HG03342 (cell line): ENCODE results near the gene SPESP1.
"Not testable (repeated sequence)": the region's sequence is repeated elsewhere in the genome, so short reads cannot be mapped to it uniquely, and the experiment has no call there.

Source experiments
- ATAC-seq: cut with Tn5 transposase; IDR thresholded peaks from one replicate; pipeline ENCODE4 v1.9.1; 2021; ENCODE audit warnings: mild to moderate bottlenecking, moderate library complexity; ENCODE audit not compliant: unreplicated experiment

Gene SPESP1

DNA sequence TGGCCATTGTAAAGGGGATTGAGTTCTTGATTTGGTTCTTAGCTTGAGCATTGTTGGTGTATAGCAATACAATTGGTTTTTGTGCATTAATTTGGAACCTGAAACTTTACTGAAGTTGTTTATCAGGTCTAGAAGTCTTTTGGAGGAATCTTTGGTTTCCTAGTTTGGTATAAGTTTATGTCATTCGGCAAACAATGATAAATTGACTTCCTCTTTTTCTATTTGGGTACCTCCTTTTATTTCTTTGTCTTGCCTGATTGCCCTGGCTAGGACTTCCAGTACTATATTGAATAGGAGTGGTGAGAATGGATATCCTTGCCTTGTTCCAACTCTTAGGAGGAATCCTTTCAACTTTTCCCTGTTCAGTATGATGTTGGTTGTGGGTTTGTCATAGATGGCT is 32.1 kb downstream of the SPESP1 start:
- ATAC-seq, result no peak

DNA sequence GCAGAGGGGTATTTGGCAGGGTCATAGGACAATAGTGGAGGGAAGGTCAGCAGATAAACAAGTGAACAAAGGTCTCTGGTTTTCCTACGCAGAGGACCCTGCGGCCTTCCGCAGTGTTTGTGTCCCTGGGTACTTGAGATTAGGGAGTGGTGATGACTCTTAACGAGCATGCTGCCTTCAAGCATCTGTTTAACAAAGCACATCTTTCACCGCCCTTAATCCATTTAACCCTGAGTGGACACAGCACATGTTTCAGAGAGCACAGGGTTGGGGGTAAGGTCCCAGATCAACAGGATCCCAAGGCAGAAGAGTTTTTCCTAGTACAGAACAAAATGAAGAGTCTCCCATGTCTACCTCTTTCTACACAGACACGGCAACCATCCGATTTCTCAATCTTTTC is 33.4 kb downstream of the SPESP1 start:
- ATAC-seq, result not testable (repeated sequence)

DNA sequence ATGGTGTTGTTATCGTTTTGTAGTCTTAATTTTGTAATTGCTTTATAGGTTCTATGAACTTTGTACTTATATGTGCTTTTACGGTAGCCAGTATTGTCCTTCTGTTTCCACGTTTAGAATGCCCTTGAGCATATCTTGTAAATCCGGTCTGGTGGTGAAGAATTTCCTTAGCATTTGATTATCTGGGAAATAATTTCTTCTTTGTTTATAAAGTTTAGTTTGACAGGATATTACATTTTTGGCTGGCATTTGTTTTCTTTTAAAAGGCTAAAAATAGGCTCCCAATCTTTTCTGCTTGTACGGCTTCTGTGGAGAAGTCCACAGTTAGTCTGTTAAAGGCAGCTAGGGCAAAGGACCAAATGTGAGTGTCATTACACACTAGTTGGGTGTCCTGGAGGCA is 36.7 kb downstream of the SPESP1 start:
- no peak for ATAC-seq

DNA sequence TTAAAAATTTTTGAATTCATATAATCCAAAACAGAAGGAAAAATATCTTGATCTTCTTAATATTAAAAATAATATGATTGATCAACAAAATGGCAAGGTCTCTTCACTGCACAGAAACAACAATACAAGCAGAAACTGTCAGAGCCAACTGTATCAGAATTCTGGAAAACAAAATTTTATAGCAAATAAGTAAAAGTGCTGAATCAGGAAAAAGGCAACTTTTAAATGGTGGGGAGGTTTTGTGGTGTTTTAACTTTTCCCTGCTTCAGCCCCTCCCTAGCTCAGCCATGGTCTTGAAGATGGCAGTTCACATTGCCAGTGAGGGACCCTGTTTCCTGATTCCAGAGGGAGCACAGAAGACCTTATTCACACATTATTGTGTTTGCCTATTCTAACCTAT is 37.6 kb downstream of the SPESP1 start:
- no peak for ATAC-seq

DNA sequence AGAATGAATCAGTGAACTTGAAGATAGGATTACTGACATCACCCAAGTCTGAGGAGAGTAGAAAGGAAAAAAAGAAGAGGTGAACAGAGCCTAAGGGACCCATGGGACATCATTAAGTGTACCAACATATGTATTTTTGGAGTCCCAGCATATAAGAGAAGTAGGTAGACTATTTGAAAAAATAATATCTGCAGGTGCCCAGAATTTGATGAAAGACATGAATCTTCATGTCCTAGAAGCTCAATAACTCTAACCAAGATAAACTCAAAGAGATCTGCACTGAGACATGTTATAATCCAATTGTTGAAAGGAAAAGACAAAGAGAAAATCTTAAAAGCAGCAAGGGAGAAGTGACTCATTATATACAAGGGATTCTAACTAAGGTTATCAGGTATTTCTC is 39.0 kb downstream of the SPESP1 start:
- no peak for ATAC-seq

DNA sequence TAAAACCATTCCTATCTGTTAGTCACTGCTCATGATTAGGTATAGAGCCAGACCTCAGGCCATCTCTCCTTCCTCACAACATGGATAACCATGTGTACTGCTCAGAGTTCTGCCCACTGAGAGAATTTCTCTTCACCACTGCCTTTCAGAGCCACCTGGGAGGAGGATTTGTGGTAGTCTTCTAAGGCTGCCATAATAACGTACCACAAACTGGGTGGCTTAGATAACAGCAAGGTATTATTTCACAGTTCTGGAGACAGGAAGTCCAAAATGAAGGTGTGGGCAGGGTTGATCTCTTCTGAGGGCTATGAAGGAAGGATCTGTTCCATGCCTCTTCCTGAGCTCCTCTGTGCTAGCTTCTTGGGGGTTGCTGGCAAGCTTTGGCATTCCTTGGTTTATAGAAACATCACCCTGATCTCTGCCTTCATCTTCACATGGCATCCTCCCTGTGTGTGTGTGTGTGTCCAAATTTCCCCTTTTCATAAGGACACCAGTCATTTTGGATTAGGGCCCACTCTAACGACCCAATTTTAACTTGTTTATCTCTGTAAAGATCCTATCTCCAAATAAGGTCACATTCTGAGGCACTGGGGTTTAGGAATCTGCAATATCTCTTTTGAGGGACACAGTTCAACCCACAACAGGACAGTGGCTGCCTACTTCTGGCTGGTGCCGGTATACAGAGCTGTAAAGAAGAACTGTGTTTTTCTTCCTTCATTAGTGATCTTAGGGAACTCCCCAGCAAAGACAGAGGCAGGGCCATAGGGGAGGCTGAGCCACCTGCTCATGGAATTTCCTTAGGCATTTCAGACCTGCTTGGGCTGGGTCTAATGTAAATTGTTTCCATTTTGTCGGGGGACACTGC is 42.1 kb downstream of the SPESP1 start:
- no peak for ATAC-seq

DNA sequence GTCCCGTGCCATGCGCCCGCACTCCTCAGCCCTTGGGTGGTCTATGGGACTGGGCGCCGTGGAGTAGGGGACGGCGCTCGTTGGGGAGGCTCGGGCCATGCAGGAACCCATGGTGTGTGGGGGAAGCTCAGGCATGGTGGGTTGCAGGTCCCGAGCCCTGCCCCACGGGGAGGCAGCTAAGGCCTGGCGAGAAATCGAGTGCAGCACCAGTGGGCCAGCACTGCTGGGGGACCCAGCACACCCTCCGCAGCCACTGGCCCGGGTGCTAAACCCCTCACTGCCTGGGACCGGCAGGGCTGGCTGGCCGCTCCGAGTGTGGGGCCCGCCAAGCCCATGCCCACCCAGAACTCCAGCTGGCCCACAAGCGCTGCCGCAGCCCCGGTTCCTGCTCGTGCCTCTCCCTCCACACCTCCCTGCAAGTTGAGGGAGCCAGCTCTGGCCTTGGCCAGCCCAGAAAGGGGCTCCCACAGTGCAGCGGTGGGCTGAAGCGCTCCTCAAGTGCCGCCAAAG is 45.4 kb downstream of the SPESP1 start:
- ATAC-seq, result not testable (repeated sequence)

DNA sequence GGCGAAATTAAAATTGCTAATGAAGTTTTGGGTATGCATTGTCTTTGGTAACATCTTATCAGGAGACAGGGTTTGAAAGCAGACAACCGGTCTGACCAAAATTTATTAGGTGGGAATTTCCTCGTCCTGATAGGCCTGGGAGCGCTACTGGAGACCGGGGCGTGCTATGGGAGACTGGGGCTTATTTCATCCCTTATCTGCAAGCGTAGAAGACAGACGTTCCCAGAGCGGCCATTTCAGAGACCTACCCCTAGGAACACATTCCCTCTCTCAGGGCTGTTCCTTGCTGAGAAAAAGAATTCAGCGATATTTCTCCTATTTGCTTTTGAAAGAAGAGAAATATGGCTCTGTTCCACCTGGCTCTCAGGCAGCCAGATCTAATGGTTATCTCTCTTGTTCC is 47.1 kb downstream of the SPESP1 start:
- not testable (repeated sequence) for ATAC-seq

DNA sequence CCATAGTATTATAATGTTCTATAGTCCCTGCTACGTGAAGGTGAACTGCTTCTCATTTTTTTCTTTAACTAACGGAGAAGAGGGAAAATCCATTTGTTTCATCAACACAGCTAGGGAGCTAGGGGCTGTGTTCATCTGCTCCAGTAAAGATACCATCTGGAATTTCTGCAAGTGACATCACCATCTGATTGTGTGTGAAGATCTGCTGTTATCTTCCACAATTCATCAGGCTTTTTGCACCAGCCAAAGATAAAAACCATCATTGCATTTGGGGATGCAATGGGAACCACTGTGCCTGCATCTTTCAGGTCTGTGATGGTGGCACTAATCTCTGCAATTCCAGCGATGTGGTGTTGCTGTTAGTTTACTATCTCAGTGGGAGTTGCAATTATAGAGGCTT is 48.7 kb downstream of the SPESP1 start:
- ATAC-seq, result no peak

DNA sequence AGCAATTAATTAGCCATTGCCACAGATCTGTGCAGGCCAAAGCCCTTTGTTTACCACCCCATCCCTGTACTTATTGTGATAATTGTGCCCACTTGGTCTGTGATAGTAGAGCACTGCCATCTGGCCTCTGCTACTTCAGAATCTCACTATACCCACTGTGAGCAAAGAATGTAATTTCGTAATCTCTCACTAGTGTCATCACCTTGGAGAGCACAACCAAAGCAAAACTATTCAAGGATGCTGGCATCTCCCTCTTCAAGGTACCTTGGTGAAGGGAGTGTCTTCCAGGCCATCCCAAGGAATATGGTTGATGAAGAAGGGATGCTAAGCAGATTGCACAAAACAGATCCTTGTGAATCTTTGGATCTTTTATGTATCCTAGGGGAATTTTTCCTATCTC is 49.5 kb downstream of the SPESP1 start:
- no peak for ATAC-seq

DNA sequence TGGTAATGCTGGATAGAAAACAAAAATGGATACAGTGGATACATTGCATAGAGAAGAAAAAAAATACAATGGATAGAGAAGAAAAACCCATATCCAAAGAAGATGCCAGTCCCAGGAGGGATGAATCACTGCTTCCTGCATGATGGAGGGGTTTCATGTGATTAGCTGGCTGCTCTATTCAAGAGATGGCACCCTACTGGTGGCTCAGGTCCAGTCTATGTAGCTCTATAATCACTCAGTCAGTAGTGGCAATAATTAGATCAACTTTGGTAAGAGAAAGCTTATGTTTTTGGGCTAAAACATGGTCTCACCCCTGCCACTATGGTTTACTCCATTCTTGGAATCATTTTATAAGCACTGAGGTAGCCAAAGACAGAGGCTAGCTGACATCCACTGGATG is 50.5 kb downstream of the SPESP1 start:
- no peak for ATAC-seq

DNA sequence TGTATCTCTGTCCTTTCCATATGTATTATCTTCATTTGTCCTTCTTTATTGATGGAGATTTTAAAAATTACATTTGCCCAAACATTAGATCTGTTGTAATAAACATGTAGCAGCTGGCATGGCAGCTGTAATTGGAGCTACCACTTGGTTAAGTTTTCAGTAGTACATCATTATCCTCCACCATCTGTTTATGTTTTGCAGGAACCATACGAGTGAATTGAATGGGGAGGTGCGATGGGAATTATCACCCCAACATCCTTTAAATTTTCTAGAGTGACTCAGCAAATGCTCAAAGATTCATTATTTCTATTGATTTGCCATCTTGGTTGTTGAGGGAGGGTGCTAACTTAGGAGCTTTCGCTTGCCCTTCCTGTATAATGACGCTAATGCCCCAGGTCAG is 51.6 kb downstream of the SPESP1 start:
- ATAC-seq, result no peak

DNA sequence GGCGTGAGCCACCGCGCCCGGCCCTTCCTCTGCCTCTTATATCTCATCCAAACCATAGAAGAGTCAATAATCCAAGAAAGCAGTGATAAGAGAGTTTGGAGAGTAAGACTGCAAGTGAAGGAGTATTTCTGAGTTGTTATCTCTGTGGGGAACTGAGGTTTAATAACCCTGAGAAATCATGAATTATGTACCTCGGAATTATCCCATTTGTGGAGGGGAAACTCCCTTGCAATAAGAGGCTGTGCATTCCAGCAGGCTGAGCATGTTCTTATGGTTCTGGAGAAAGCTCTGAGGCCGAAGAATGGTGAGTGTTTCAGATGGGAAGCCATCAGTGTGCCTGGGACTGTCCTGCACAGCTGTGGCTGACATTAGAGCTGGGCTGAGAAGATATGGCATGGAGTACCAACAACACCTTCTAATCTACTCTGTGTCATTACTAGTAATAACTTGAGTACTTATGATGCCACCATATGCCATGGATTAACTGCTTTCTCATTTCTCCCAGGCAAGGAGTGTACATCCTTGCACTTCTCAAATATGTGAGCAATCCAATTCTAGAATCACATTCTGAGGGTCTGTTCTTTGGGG is 52.7 kb downstream of the SPESP1 start:
- no peak for ATAC-seq

DNA sequence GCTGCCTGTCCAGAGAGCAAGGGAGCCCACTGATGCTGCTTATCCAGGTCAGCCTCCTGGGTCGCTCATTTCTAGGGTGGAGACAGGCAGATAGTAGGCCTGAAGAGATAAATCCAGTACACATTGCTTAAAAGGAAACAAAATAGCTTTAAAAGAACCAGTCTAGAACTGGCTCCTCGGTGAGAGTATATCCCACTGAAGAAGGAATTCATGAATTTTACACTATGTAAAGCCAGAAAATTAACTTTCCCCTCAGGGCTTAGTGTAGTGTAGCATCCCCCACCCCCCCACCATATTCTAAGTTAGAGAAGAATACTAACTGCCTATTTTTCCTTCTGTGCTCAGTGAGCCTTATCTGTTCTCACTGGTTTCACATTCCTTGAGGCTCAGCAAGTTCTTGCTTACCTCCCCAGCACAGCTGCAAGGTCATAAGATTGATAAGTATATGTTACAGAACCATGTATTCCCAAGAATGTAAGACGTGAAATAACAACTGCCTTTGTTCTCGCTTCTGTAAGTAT is 53.7 kb downstream of the SPESP1 start:
- ATAC-seq, result no peak

DNA sequence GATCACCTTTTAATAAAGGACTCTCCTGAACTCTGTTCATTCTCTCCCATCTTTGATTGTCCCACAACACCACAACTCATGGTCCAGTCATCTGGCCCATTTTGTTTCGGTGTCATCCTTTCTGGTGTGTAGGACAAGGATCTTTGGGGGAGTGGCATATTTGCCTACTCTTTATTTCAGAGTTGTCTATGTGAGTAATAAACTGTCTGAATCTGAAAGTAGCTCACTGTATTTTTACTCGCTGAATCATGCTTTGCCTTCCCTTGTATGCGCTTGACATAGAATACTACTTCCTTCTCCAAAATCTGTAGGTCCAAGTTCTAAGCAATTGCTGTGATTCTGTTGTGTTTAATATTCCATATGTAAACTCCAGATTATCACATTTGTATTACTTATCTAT is 54.3 kb downstream of the SPESP1 start:
- ATAC-seq, result no peak

DNA sequence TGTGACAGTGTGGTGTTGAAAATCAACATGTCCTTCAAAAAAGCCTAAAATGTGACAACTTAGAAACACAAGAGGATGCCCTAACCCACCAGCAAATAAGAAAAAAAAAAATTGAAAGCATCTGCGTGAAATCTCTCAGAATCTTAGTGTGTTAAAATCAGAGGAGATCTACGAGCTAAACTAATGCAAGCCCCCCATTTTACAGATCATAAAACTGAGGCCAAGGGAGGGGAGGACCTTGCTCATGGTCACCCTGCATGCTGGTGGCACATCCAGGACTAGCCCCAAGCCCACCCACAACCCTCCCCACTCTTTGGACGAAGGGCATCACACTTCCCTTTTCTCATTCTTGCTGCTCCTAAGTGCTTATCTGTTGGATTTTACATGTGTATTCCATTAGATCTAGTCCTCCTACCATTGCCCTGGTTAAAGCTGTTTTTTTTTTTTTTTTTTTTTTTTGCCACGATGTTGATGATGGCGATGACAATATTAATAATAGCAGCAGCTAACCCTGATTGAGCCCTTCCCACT is 55.1 kb downstream of the SPESP1 start:
- no peak for ATAC-seq

DNA sequence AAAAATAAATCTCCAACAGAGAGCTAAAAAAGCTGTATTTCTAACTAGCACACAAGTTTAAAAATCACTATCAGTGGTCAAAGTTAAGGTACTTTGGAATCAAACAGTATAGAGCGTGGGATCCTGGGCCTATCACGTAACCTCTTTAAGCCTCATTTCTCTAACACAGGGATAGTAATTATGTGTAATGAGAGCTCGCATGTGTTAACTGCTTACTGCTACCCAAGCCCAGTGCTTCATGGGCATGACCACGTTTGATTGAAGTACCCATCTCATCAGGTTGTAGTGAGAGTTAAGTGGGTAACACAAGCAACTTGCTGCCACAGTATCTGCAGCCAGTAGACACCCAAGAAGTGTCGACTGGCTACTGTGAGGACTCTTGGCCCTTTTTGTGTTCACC is 56.0 kb downstream of the SPESP1 start:
- ATAC-seq, result no peak

DNA sequence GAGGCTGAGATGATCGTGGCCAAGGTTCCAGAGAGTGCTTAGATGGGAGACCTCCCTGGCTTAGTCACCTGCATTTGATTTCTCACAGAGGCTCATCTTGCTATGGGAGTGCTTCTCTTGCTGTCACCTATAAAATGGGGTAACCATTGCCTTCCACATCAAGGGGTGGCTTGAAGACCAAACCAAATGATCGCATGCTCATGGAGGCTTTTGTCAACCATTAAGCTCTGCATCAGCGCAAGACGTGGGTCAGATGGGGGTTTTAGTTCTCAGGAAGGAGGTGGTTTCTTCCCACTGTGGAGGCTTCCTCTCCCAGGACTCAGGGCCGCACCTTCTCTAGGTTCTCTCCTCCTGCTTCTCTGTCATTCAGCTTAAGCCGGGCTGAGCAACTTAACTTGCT is 56.8 kb downstream of the SPESP1 start:
- no peak for ATAC-seq

DNA sequence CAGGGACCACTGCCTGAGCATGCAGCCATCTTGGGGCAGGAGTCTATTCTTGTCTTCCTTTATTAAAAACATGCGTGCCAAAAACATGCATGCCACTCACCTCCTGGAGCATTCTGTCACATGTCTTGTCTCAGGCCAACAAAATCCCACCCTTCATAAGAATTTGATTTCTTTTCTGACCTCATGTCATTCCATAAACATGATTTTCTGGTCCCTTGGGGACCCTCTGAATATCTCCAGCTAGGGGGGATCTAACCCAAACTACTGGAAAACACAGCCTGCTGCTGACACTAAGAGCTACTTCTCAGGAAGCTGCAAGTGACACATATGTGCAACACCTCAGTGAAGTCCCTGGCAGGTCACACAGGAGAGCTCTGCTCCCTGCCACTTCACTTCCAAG is 57.4 kb downstream of the SPESP1 start:
- ATAC-seq, result no peak

DNA sequence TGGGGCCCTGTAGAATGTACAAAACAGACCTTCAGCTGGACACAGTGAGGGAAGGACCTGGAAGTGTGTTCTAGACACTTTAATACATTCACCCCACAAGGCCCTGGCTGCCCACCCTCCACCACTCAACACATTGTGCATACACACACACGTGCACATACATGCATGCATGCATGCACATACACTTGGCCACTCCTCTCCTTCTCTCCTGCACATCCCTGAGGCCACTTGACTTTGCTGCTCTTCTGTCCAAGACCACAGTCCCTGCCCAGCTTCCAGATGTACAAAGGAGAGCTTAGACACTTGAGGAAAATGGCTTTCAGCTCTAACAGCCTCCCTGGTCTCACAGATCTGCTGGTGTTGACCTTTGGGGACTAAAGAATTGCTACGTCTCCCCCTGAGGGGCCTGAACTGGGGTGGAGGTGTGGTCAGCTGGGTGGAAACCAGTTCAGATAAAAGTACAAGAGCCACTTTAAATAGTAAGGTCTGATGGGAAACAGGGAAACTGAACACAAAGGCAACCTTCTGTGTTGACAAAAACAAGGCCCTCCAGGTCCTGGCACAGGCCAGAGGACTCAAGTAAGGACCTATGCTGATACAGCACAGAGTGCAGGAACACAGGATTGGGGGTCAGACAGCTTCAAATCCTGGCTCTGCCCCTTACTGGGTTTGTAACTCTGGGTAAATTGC is 59.4 kb downstream of the SPESP1 start:
- no peak for ATAC-seq

DNA sequence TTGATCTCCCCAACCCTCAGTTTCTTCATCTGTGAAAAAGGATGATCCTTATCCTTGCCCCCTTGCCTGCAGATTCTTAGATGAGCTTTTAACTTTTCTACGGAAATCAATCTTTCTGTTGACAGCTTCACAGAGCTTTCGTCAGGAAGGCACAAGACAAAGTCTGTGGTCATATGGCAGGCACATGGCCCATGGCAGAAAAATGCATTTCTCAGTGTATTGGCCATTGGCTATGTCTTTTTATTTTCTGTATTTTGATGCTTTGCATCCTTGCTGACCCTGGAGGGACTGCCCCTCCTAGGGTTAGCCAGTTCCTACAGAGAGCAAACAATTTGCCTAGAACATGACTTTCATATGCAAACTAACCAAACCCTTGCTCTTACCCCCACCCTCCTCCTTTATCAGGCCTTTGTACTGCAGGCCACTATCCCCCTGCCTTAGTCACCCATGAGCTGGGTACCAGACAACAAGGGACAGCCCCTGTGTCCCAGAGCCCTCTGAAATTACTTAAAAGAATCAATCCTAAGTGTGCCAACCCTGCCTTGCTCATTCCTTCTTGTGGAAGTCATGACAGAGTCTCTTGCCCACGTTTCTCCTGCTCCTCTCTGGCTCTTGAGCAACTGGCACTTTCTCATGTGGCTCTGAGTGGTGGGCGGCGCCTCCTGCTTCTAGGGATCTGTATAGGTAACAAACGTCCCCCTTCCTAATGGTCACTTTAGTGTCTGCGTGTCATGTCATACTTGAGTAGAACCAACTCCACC is 60.1 kb downstream of the SPESP1 start:
- no peak for ATAC-seq
